Measurements from ENCODE around the gene SNX8.

SNX8 gene

DNA sequence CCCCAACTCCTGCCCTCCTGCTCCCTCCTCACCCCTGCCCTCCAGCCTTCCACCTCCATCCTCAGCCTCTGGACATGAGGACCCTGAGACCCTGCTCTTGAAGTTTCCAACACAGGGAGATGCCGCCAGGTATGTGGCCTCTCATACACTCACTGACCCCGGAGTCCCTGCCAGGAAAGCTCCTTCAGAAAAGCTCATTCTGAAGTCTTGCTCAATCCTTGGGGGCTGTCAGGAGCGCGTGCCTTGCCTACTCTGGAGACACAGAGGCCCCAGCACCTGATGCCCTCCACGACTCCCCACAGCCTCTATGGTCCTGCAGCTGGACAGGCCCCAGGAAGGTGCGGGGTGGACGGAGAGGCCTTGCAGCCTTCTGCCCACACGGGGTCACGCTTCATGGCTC, 61.2 kb downstream of the SNX8 start:
- TF ChIP-seq, protein P1, sequence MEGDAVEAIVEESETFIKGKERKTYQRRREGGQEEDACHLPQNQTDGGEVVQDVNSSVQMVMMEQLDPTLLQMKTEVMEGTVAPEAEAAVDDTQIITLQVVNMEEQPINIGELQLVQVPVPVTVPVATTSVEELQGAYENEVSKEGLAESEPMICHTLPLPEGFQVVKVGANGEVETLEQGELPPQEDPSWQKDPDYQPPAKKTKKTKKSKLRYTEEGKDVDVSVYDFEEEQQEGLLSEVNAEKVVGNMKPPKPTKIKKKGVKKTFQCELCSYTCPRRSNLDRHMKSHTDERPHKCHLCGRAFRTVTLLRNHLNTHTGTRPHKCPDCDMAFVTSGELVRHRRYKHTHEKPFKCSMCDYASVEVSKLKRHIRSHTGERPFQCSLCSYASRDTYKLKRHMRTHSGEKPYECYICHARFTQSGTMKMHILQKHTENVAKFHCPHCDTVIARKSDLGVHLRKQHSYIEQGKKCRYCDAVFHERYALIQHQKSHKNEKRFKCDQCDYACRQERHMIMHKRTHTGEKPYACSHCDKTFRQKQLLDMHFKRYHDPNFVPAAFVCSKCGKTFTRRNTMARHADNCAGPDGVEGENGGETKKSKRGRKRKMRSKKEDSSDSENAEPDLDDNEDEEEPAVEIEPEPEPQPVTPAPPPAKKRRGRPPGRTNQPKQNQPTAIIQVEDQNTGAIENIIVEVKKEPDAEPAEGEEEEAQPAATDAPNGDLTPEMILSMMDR (IDR thresholded peaks at IDR 0.05; ENCODE audit: extremely low read depth, missing control alignments) = no peak
- no peak for DNase-seq (ENCODE audit: low spot score)

DNA sequence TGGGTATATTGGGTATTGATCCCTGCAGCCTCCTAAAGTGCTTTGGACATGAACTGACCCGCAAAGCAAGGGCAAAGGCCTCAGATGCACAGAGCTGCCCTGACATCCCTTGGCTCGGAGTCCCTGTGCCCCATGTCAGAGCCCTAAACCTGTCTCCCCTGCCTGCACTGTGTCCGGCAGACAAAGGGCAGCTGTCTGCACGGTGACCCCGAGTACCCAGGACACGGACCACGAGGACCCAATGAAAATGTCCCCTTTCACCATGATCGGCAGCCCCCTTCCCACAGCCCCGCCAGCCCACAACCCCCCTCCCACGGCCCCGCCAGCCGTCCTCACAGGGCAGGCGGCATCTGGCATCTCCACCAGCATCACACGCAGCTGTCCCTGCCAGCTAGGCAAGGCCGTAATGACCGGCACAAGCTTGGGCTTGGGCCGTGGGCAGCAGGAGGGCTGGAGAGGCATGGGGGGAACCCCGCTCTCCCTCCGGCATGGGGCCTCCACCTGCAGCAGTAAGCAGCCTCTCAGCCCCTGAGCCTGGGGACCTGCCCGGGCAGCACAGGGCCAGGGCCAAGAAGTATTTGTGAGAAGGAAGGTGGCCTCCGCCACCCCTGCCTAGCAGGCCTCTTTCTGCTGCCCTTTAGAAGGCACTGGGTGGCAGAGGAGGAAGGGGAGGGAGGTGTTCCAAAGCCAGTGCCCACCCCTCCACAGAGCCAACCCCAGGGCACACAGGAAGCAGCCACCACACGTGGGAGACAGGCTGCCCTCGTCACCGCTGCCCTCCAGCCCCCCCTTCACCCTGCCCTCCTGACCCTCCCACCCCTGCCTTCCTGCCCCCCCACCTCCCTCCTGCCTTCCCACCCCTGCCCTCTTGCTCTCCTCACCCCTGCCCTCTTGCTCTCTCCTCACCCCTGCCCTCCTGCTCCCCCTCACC, 62.1 kb downstream of the SNX8 start:
- no peak for DNase-seq (ENCODE audit: low spot score)
- TF ChIP-seq, protein P1 (IDR thresholded peaks at IDR 0.05; ENCODE audit: extremely low read depth, missing control alignments) = no peak

DNA sequence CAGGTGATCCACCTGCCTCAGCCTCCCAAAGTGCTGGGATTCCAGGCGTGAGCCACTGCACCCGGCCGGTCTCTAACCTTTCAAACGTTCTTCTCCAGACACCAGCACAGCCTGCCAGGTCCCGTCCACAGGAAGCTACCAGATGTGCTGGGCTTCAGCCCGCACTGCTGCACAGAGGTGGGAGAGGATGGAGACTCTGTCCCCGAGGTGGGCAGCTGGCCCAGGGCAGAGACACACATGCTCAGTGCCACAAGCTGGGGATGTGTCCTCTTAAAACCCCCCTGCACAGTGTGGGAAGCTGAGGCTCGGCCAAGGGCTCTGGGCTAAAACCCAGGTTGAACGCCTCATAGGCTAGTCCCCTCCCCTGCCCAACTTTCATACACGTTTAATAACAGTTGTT, 62.9 kb downstream of the SNX8 start:
- TF ChIP-seq, protein P1 (IDR thresholded peaks at IDR 0.05; ENCODE audit: extremely low read depth, missing control alignments) = no peak
- no peak for DNase-seq (ENCODE audit: low spot score)

DNA sequence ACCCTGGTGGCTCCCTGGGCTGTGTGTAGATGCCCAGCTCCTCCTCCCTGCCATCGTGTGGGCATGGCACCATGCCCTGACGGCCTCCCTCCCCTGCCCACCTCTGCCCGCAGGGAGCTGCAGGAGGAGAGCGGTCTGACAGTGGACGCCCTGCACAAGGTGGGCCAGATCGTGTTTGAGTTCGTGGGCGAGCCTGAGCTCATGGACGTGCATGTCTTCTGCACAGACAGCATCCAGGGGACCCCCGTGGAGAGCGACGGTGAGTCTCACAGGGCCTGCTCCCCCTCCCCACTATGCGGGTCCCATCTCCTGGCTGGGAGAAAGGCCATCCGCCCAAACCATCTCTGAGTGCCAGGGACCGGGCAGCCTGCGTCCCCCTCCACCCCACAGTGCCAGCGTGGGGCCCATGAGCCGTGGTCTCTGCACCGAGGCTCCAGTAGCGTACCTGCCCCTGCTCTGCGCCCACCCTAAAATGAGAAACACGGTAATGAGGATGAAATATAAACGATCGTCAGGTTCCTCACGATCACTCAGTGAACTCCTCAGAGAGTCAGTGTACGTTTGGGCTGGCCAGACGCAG, 64.4 kb downstream of the SNX8 start:
- no peak for DNase-seq (ENCODE audit: low spot score)
- TF ChIP-seq, protein P1 (IDR thresholded peaks at IDR 0.05; ENCODE audit: extremely low read depth, missing control alignments) = no peak

DNA sequence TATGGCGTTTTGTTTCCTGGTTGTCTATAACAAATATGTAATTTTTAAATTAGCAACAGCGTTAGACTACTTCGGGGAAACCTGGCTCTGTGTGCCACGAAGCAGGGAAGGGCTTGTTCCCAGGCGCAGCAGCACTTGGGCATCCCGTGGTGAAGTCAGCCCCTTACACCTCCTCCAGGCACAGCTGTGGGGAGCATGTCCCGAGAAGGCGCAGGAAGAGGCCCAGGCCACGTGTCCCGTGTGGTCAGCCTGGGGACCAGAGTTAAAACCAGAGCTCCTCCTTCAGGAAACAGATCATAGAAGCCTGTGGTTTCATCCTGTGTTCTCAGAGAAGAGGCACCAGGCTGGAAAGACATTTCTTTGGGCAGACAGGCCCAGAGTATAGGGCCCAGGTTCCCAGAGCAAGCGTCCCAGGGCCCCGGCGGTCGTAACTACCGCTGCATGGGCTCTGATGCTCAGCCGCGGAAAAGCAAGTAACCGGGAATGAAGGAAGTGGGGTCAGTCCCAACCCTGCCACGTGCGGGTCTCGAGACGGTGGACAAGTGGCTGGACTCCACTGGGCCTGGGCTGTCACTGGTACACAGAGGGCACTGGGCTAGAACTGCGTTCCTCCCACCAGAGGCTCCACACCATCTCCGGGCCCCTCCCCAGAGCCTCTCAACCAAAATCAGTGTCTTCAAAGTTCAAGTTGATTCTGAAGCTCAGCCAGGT, 65.1 kb downstream of the SNX8 start:
- DNase-seq (ENCODE audit: low spot score) = peak; percentile 74
- TF ChIP-seq, protein P1 (IDR thresholded peaks at IDR 0.05; ENCODE audit: extremely low read depth, missing control alignments) = no peak

DNA sequence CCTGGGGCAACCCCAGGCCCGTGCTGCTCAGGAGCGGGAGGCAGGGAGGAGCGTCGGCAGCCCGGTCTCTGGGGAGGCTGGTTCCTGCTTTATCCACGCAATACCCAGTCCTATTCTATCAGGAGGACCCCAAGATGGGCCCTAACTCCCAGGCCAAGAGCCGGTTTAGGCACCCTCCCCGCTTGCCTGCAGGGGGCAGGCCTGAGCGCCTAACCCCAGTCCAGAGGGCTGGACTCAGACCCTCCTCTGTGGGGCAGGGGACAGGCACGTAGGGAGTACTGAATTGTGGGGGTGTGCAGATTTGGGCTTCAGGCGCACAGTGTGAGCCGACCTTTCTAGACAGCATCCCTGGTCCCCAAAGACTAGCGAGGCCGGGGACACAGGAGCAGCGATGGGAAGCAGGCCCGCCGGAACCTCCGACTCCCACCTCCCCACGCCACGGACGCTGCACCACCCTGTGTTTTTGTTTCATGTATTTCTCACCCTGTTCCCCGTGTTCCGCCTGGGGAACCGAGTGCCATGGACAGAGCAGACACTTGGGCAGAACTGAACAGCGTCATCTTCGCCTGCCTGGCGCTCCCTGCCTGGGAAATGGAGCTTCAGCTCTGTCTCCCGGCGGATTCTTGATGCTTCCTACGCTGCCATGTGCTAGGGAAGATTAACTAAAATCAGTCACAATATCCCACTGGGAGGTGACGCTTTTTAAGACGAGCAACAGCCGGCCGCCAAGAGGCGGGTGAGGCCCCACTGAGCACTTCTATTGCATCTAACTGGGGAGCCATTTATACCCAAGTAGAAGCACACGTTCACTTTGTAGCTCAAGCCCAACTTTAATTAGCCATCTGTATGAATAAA, 66.9 kb downstream of the SNX8 start:
- peak; percentile 70 for DNase-seq (ENCODE audit: low spot score)
- TF ChIP-seq, protein P1 (IDR thresholded peaks at IDR 0.05; ENCODE audit: extremely low read depth, missing control alignments) = peak; percentile 54
